Mucosa of rectum (tissue), 2 donors: ENCODE data around the gene ZNF296.

Experiments
- H3K27ac ChIP-seq, 2 donors: one replicate each; pipeline ENCODE4 v1.7.0; 2013; ENCODE audit warnings: inconsistent platforms in 2 of 2, low read depth in 2 of 2, low read length in 2 of 2
- H3K27me3 ChIP-seq, 2 donors: one replicate each; pipeline ENCODE4 v1.7.0; 2013; ENCODE audit warnings: low read length in 2 of 2; ENCODE audit not compliant: control insufficient read depth in 2 of 2, insufficient read depth in 2 of 2
- H3K36me3 ChIP-seq, 2 donors: one replicate each; pipeline ENCODE4 v1.7.0; 2013; ENCODE audit warnings: low read length in 2 of 2; ENCODE audit not compliant: control insufficient read depth in 2 of 2, insufficient read depth in 2 of 2
- H3K4me1 ChIP-seq, 2 donors: one replicate each; pipeline ENCODE4 v1.7.0; 2013; ENCODE audit warnings: low read length in 2 of 2, mild to moderate bottlenecking in 1 of 2; ENCODE audit not compliant: control insufficient read depth in 2 of 2, insufficient read depth in 2 of 2
- H3K4me3 ChIP-seq, 2 donors: one replicate each; pipeline ENCODE4 v1.7.0; 2013; ENCODE audit warnings: low read length in 2 of 2
- H3K9ac ChIP-seq, 2 donors: one replicate each; pipeline ENCODE4 v1.7.0; 2013; ENCODE audit warnings: low read length in 2 of 2, low read depth in 1 of 2, mild to moderate bottlenecking in 1 of 2
- H3K9me3 ChIP-seq, 2 donors: one replicate each; pipeline ENCODE4 v1.7.0; 2013; ENCODE audit warnings: low read length in 2 of 2; ENCODE audit not compliant: control insufficient read depth in 2 of 2
- donor health status: healthy.
- donor health status: Normal muscosa, but diverticular disease.

Gene ZNF296

GRCh38 chr19:45071969-45072790 is 4.1 kb downstream of the ZNF296 start:
- H3K36me3 ChIP-seq, result peaks cover 33 to 41% of the 10 kb centered on the region in 2 donors
- H3K27ac ChIP-seq, result no peak overlapping the region
- H3K4me3 ChIP-seq, result no peak overlapping the region
- H3K27me3 ChIP-seq, result no peaks in the 10 kb centered on the region
- peaks cover 15 to 17% of the 10 kb centered on the region in 2 donors for H3K4me1 ChIP-seq
- no peaks in the 10 kb centered on the region for H3K9me3 ChIP-seq
- no peak overlapping the region for H3K9ac ChIP-seq

- Histone ChIP-seq H3K9ac (no peak overlapping the region), H3K36me3 (peaks cover 39 to 45% of the 10 kb centered on the region in 2 donors), H3K27ac (no peak overlapping the region)
Measured at GRCh38 chr19:45071545-45071938, 4.7 kb downstream of the ZNF296 start.

GRCh38 chr19:45070861-45071544 is 5.3 kb downstream of the ZNF296 start:
- Histone ChIP-seq H3K4me1 (peaks cover 6 to 7% of the 10 kb centered on the region in 2 donors), H3K27ac (no peak overlapping the region), H3K4me3 (no peak overlapping the region), H3K9ac (no peak overlapping the region), H3K36me3 (peaks cover 39 to 45% of the 10 kb centered on the region in 2 donors), H3K9me3 (no peaks in the 10 kb centered on the region), H3K27me3 (no peaks in the 10 kb centered on the region)

More at GRCh38 chr19:45071545-45071938, 4.7 kb downstream of the ZNF296 start:
- Histone ChIP-seq H3K27me3 (no peaks in the 10 kb centered on the region), H3K4me3 (no peak overlapping the region), H3K9me3 (no peaks in the 10 kb centered on the region), H3K4me1 (peaks cover 9 to 11% of the 10 kb centered on the region in 2 donors)

- peaks cover 43 to 52% of the 10 kb centered on the region in 2 donors for H3K36me3 ChIP-seq
- peaks cover 5 to 6% of the 10 kb centered on the region in 2 donors for H3K4me1 ChIP-seq
- no peaks in the 10 kb centered on the region for H3K9me3 ChIP-seq
- no peaks in the 10 kb centered on the region for H3K27me3 ChIP-seq
- no peak overlapping the region for H3K4me3 ChIP-seq
- H3K9ac ChIP-seq, result no peak overlapping the region
- no peak overlapping the region for H3K27ac ChIP-seq
Measured at GRCh38 chr19:45070214-45070613, 6.1 kb downstream of the ZNF296 start.

GRCh38 chr19:45069056-45069455 is 7.2 kb downstream of the ZNF296 start:
- peaks cover 0 to 5% of the 10 kb centered on the region in 2 donors for H3K4me1 ChIP-seq
- no peak overlapping the region for H3K4me3 ChIP-seq
- no peaks in the 10 kb centered on the region for H3K27me3 ChIP-seq
- H3K27ac ChIP-seq, result no peak overlapping the region
- peaks cover 50 to 56% of the 10 kb centered on the region in 2 donors for H3K36me3 ChIP-seq
- H3K9ac ChIP-seq, result no peak overlapping the region
- H3K9me3 ChIP-seq, result no peaks in the 10 kb centered on the region

- H3K36me3 ChIP-seq, result peaks cover 53 to 65% of the 10 kb centered on the region in 2 donors
- no peaks in the 10 kb centered on the region for H3K27me3 ChIP-seq
- H3K4me1 ChIP-seq, result peaks cover 0 to 5% of the 10 kb centered on the region in 2 donors
- H3K9me3 ChIP-seq, result no peaks in the 10 kb centered on the region
- no peak overlapping the region for H3K27ac ChIP-seq
- H3K4me3 ChIP-seq, result no peak overlapping the region
- no peak overlapping the region for H3K9ac ChIP-seq
Measured at GRCh38 chr19:45068041-45068440, 8.2 kb downstream of the ZNF296 start.

GRCh38 chr19:45066921-45067661 is 9.2 kb downstream of the ZNF296 start:
- peaks cover 54 to 65% of the 10 kb centered on the region in 2 donors for H3K36me3 ChIP-seq
- H3K27ac ChIP-seq, result no peak overlapping the region
- H3K9ac ChIP-seq, result no peak overlapping the region
- H3K9me3 ChIP-seq, result no peaks in the 10 kb centered on the region
- peaks cover 0 to 5% of the 10 kb centered on the region in 2 donors for H3K4me1 ChIP-seq
- H3K4me3 ChIP-seq, result no peak overlapping the region
- H3K27me3 ChIP-seq, result no peaks in the 10 kb centered on the region

- Histone ChIP-seq H3K4me1 (peaks cover 0 to 3% of the 10 kb centered on the region in 2 donors), H3K9me3 (no peaks in the 10 kb centered on the region), H3K36me3 (peaks cover 48 to 70% of the 10 kb centered on the region in 2 donors), H3K9ac (no peak overlapping the region), H3K27me3 (no peaks in the 10 kb centered on the region), H3K4me3 (no peak overlapping the region), H3K27ac (no peak overlapping the region)
Measured at GRCh38 chr19:45063851-45064801, 12.2 kb downstream of the ZNF296 start.

GRCh38 chr19:45061965-45062364 is 14.3 kb downstream of the ZNF296 start:
- Histone ChIP-seq H3K36me3 (peaks cover 62 to 77% of the 10 kb centered on the region in 2 donors), H3K9ac (no peak overlapping the region), H3K27me3 (no peaks in the 10 kb centered on the region), H3K9me3 (no peaks in the 10 kb centered on the region), H3K27ac (no peak overlapping the region), H3K4me3 (no peak overlapping the region), H3K4me1 (no peaks in the 10 kb centered on the region)
